LNCAP (cell line): ENCODE data around the gene DLGAP1.

Experiments
- CTCF ChIP-seq: fragments of 450-650 bp; IDR thresholded peaks from 2 replicates; pipeline ENCODE4 v1.5.1; 2017; ENCODE audit warnings: mild to moderate bottlenecking

DLGAP1 gene

GRCh38 chr18:3466045-3466444, 989.1 kb downstream of the DLGAP1 start:
- no peak for TF ChIP-seq CTCF

- no peak for TF ChIP-seq CTCF
These were observed 992.1 kb downstream of the DLGAP1 start for GRCh38 chr18:3463051-3463450.

GRCh38 chr18:3461704-3462103, 993.4 kb downstream of the DLGAP1 start:
- TF ChIP-seq CTCF = no peak

- no peak for TF ChIP-seq CTCF
These were observed 994.2 kb downstream of the DLGAP1 start for GRCh38 chr18:3460823-3461398.

GRCh38 chr18:3458952-3459853, 995.9 kb downstream of the DLGAP1 start:
- TF ChIP-seq CTCF = no peak

- TF ChIP-seq CTCF = no peak
These were observed 996.7 kb downstream of the DLGAP1 start for GRCh38 chr18:3458378-3458777.

- TF ChIP-seq CTCF = no peak
These were observed 997.8 kb downstream of the DLGAP1 start for GRCh38 chr18:3457261-3457724.
